Heart left ventricle (tissue), 13 donors: ENCODE measurements around the gene NFIX.

Experiments used
- CTCF ChIP-seq, 12 donors: fragments of 200-600 bp; sonication (generic) in 4 of 12; IDR thresholded peaks; one replicate each; pipeline versions ENCODE4 v1.5.0 to v1.8.0; 2018 to 2022; ENCODE audit warnings: antibody characterized with exemption in 12 of 12, mild to moderate bottlenecking in 5 of 12
- POLR2A ChIP-seq, 2 donors: fragments of 450-650 bp; IDR thresholded peaks; one replicate each; pipeline ENCODE4 v1.6.1; 2017; ENCODE audit warnings: antibody characterized with exemption in 2 of 2, mild to moderate bottlenecking in 2 of 2, moderate library complexity in 2 of 2
- donor health status: ischemic (EF 13 %, LVEDD 7.1; RV severe dilation, severe dysfunction).
- donor health status: DM: no; HTN: yes; CAD: no.
- donor health status: DM: no; HTN: no; CAD: no.
- donor health status: ischemic (EF 25% LVEDD 6.9; RV normal size, moderate dysfunction).
- donor health status: ischemic (EF 25% LVEDD 5.7; RV mildly dilated, moderate dysfunction).
- donor health status: ischemic (EF 35%, LVEDD 5.7; RV mildly dilated, moderate dysfunction).
- donor health status: nonischemic (EF 11% LVEDD 7.7; RV severe dilation, severe dysfunction).
- donor health status: DM: yes; HTN: yes; CAD: no.
- donor health status: PGD.
- donor health status: ischemic (EF 29% LVEDD 5.4; RV normal size, mild dysfunction).
- donor health status: nonischemic (EF 23%, LVEDD 6.1; RV moderate dilation, normal function).

- TF ChIP-seq CTCF (IDR thresholded peaks at IDR 0.05) (no peak), POLR2A (IDR thresholded peaks at IDR 0.05) (no peak)
Measured at GRCh38 chr19:13035820-13036365, 40.6 kb downstream of the NFIX start.
